Ramos (cell line): ENCODE measurements around the gene SPTBN4.
"Not testable (repeated sequence)": the region's sequence is repeated elsewhere in the genome, so short reads cannot be mapped to it uniquely, and the experiment has no call there.

Source experiments
- in situ Hi-C: fragments of 300-500 bp; cut with MboI; formaldehyde crosslinking; loops from one replicate; pipeline ENCODE4 v1.14.3; 2022; ENCODE audit warnings: low sequenced_read_pairs; ENCODE audit not compliant: unreplicated experiment

The SPTBN4 gene

GRCh38 chr19:40555978-40556689, 89.3 kb downstream of the SPTBN4 start:
- in situ Hi-C loops = no loop called here

- in situ Hi-C loops = no loop called here
Observed at GRCh38 chr19:40556953-40557530, 90.2 kb downstream of the SPTBN4 start.

- in situ Hi-C loops = no loop called here
Observed at GRCh38 chr19:40559394-40559793, 92.6 kb downstream of the SPTBN4 start.

GRCh38 chr19:40560092-40560507, 93.3 kb downstream of the SPTBN4 start:
- in situ Hi-C loops = no loop called here

GRCh38 chr19:40561947-40562346, 95.1 kb downstream of the SPTBN4 start:
- in situ Hi-C loops = no loop called here

GRCh38 chr19:40564535-40564934, 97.7 kb downstream of the SPTBN4 start:
- in situ Hi-C loops = not testable (repeated sequence)

GRCh38 chr19:40565355-40565754, 98.6 kb downstream of the SPTBN4 start:
- in situ Hi-C loops = no loop called here

- in situ Hi-C loops = no loop called here
Observed at GRCh38 chr19:40565910-40566495, 99.2 kb downstream of the SPTBN4 start.

GRCh38 chr19:40567040-40567749, 100.4 kb downstream of the SPTBN4 start:
- in situ Hi-C loops = no loop called here

GRCh38 chr19:40567750-40568494, 101.1 kb downstream of the SPTBN4 start:
- in situ Hi-C loops = no loop called here

GRCh38 chr19:40570313-40571004, 103.7 kb downstream of the SPTBN4 start:
- in situ Hi-C loops = no loop called here

- in situ Hi-C loops = no loop called here
Observed at GRCh38 chr19:40571005-40571318, 104.2 kb downstream of the SPTBN4 start.

- in situ Hi-C loops = no loop called here
Observed at GRCh38 chr19:40571831-40572495, 105.2 kb downstream of the SPTBN4 start.

GRCh38 chr19:40575326-40575725, 108.5 kb downstream of the SPTBN4 start:
- in situ Hi-C loops = no loop called here

GRCh38 chr19:40576151-40576584, 109.4 kb downstream of the SPTBN4 start:
- in situ Hi-C loops = no loop called here

- in situ Hi-C loops = no loop called here
Observed at GRCh38 chr19:40576585-40577451, 110.0 kb downstream of the SPTBN4 start, which contains the start of gene SHKBP1. Gene SHKBP1 (plus strand): TSS chr19:40576873. CDS start chr19:40576900, 27 bp downstream.

- in situ Hi-C loops = no loop called here
Observed at GRCh38 chr19:40578442-40578908, 111.7 kb downstream of the SPTBN4 start.

GRCh38 chr19:40580619-40581018, 113.8 kb downstream of the SPTBN4 start:
- in situ Hi-C loops = no loop called here
